Measurements from ENCODE around the gene KCNK5. TPM values are rescaled to one million over a fixed set of nuclear protein-coding genes. Genes with fewer than 3 reads are reported as not detected.

KCNK5 gene
- total RNA-seq, 2 experiments from 2014 or later, result 25.0 to 25.9 TPM

DNA sequence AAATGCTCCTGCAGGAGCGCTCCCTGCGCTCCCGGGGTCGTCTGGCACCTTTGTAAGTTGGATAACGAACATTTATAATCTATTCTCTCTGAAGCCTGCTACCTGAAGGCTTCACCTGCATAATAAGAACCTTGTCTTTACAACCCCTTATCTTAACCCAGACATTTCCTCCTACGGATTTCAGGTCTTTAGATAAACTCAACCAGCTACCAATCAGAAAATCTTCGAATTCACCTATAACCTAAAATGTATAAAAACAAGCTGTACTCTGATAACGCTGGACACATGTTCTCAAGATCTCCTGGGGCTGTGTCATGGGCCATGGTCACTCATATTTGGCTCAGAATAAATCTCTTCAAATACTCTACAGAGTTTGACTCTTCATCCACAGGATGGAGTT, 4.1 kb upstream of the KCNK5 start:
- ChIA-PET POLR2A (no interaction called here), CTCF (interaction anchor here (0.7 to 1.5 kb wide), 2 partner anchors 15 to 70 kb away, joined by 3 to 6 read pairs; no protein-coding TSS in a partner anchor)
- ATAC-seq (no peak), DNase-seq (no peak)
- no peaks in the 10 kb centered on the region for H3K27me3 Mint-ChIP-seq
- H3K36me3 Mint-ChIP-seq (ENCODE audit: low read depth), result peaks cover 9% of the 10 kb centered on the region
- H3K27ac Mint-ChIP-seq, result no peak overlapping the region
- H3K4me3 Mint-ChIP-seq, result no peak overlapping the region
- no peaks in the 10 kb centered on the region for H3K9me3 Mint-ChIP-seq
- no peak for TF ChIP-seq CTCF (IDR thresholded peaks at IDR 0.05)
- peaks cover 6% of the 10 kb centered on the region for H3K4me1 Mint-ChIP-seq (ENCODE audit: low read depth)
- intact Hi-C loops (cut with micrococcal nuclease), result no loop called here

DNA sequence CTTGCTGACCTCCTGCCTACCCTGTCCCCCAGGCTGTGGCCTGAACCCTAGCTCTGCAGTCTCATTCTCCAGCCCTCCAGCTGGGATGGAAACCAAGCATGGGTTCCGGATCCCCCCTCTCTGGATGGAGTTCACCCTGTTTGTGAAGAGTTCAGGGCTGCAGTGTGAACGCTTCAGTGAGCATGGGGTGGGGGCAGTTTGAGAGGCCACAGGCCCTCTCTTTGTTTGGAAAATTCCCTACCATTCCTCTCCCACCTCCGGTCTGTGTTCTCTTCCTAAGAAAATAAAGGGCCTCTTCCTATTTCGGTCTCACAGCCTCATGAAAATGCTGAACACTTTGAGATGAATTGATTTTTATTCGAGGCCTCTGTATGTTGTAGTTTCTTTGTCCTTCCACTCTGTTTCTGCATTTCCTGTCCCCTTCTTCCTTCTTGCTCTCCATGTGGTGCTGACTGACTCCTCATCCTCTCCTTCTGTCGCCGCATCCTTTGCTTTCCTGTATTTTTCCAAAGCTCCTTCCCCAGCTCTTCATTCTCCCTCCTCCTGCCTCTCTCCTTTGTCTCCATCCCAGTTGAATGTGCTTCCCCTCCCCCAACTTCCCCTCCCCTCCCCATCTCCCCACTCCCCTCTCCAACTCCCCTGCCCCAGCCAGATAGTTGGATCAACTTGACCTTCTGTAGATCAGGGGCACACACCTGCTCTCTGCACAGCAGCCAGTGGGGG, 2.4 kb upstream of the KCNK5 start:
- Mint-ChIP-seq H3K27ac (no peak overlapping the region), H3K9me3 (no peaks in the 10 kb centered on the region), H3K27me3 (no peaks in the 10 kb centered on the region), H3K4me3 (no peak overlapping the region), H3K36me3 (ENCODE audit: low read depth) (peaks cover 24% of the 10 kb centered on the region), H3K4me1 (ENCODE audit: low read depth) (peaks cover 12% of the 10 kb centered on the region)
- POLR2A ChIA-PET, result interaction anchor here (1.5 kb wide), 1 partner anchor 25 kb away, joined by 3 read pairs; no protein-coding TSS in a partner anchor
- intact Hi-C loops (cut with micrococcal nuclease), result no loop called here
- ATAC-seq (no peak), DNase-seq (no peak)
- no peak for TF ChIP-seq CTCF (IDR thresholded peaks at IDR 0.05)
- CTCF ChIA-PET, result interaction anchor here (3.5 kb wide), 1 partner anchor 71 kb away, joined by 21 read pairs; no protein-coding TSS in a partner anchor

DNA sequence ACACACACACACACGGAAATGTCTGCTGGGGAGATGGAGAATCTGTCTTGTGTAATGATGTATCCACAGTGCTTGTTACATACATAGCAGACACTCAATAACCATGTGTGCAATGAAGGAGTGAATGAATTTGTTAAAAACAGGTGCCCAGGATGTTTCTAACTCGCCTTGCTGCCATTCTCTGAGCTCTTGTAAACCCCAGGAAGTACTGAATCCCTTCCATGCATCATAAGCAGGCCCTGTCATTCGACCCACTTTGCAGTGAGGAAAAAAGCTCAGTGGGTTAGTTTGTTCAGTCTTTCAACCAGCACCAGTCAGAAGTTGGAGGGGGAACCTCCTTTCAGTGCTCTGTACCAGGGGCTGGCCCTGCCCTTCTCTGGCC, 1.4 kb upstream of the KCNK5 start:
- ChIA-PET POLR2A (interaction anchor here (0.7 kb wide), 1 partner anchor 78 kb away, joined by 3 read pairs; no protein-coding TSS in a partner anchor), CTCF (interaction anchor here (0.6 to 3.5 kb wide), 5 partner anchors 8 to 1783 kb away, joined by 3 to 21 read pairs (median 5); no protein-coding TSS in a partner anchor)
- H3K4me3 Mint-ChIP-seq, result no peak overlapping the region
- H3K36me3 Mint-ChIP-seq (ENCODE audit: low read depth), result peaks cover 33% of the 10 kb centered on the region
- H3K27me3 Mint-ChIP-seq, result no peaks in the 10 kb centered on the region
- no peak overlapping the region for H3K27ac Mint-ChIP-seq
- TF ChIP-seq CTCF (IDR thresholded peaks at IDR 0.05), result no peak
- DNase-seq (no peak), ATAC-seq (no peak)
- H3K4me1 Mint-ChIP-seq (ENCODE audit: low read depth), result peaks cover 23% of the 10 kb centered on the region
- H3K9me3 Mint-ChIP-seq, result no peaks in the 10 kb centered on the region
- intact Hi-C loops (cut with micrococcal nuclease), result no loop called here

DNA sequence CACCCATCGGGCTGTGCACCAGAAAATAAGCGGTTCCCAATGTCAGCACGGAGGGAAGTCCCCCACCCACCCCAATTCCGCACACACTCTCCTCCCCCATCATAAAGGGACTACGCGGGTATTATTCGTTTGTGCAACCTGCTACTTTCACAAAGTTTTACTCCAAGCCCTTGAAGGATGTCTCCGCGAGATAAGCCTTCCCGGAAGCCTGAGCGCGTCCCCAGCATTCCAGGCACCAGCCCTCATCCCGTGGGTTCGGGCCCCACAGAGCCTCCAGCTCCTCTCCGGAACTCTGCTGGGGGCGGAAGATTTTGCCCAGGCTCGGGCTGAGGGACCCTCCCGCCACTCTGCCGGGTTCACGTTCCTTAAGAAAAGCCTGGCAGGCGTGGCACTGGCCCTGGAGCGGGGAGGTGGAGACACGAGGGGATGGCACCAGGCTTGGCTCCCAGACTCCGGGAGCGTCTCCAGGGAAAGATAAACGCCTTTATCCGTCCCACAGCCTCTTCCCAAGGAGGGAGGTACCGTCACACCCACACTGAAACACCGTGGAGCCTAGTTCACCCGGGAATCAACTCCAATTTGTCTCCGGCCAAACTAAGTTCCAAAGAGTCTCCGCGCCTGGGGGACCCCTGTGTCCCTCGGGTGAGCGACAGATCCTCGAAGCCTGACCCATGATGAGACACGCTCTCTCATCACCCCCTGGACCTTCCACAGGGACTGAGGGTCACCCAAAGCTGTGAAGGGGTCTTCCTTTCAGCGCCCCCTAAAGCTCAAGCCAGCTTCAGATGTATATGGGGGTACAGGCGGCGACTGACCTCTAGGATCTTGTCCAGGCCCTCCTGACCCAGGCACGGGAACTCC, 934 bp downstream of the KCNK5 start:
- Mint-ChIP-seq H3K4me3 (peak overlapping the region; percentile 90), H3K4me1 (ENCODE audit: low read depth) (peaks cover 43% of the 10 kb centered on the region), H3K36me3 (ENCODE audit: low read depth) (peaks cover 53% of the 10 kb centered on the region), H3K27ac (peak overlapping the region; percentile 94), H3K9me3 (peaks cover under 1% of the 10 kb centered on the region), H3K27me3 (no peaks in the 10 kb centered on the region)
- ATAC-seq, result peak; percentile 12
- intact Hi-C loops (cut with micrococcal nuclease), result loop anchor here (10.0 kb wide), 1 partner anchor 76 kb away; no protein-coding TSS in a partner anchor
- DNase-seq, result peak; percentile 79
- POLR2A ChIA-PET, result interaction anchor here (0.5 to 1.5 kb wide), 8 partner anchors 8 to 123 kb away, joined by 3 to 5 read pairs (median 4); no protein-coding TSS in a partner anchor
- no peak for TF ChIP-seq CTCF (IDR thresholded peaks at IDR 0.05)
- CTCF ChIA-PET, result interaction anchor here (1.0 to 3.5 kb wide), 3 partner anchors 11 to 114 kb away, joined by 4 to 21 read pairs (median 5); no protein-coding TSS in a partner anchor

Data from activated CD8-positive, alpha-beta T cell treated with anti-CD3 and anti-CD28 coated beads for 36 hours (primary cell).